NCI-H510A (cell line): ENCODE results near the gene SUGT1.
"Not testable (repeated sequence)": the region's sequence is repeated elsewhere in the genome, so short reads cannot be mapped to it uniquely, and the experiment has no call there.

Experiments used
- DNase-seq: peaks from one replicate; lab custom pipeline; 2025; lab: John Stamatoyannopoulos, UW

SUGT1 gene

GRCh38 chr13:52652196-52652979 lies at the start of gene SUGT1:
SUGT1 (plus strand) TSS chr13:52652836; CDS start chr13:52652921, 85 bp downstream.
- peak; percentile 79 for DNase-seq

- DNase-seq, result not testable (repeated sequence)
These were observed 49.3 kb upstream of the SUGT1 start for GRCh38 chr13:52603316-52603715.

GRCh38 chr13:52606126-52606525 lies 46.5 kb upstream of the SUGT1 start:
- not testable (repeated sequence) for DNase-seq

- DNase-seq, result not testable (repeated sequence)
These were observed 45.8 kb upstream of the SUGT1 start for GRCh38 chr13:52606795-52607194.

GRCh38 chr13:52608184-52608583 lies 44.5 kb upstream of the SUGT1 start:
- DNase-seq, result not testable (repeated sequence)

GRCh38 chr13:52609013-52609606 lies 43.5 kb upstream of the SUGT1 start:
- DNase-seq, result not testable (repeated sequence)

- DNase-seq, result not testable (repeated sequence)
These were observed 42.5 kb upstream of the SUGT1 start for GRCh38 chr13:52610158-52610557.

GRCh38 chr13:52615134-52615801 lies 37.4 kb upstream of the SUGT1 start:
- DNase-seq, result no peak

GRCh38 chr13:52615812-52616211 lies 36.8 kb upstream of the SUGT1 start:
- DNase-seq, result no peak

- peak; percentile 69 for DNase-seq
These were observed 35.3 kb upstream of the SUGT1 start for GRCh38 chr13:52617070-52618060.

GRCh38 chr13:52631083-52631690 lies 21.4 kb upstream of the SUGT1 start:
- not testable (repeated sequence) for DNase-seq

- no peak for DNase-seq
These were observed 13.8 kb upstream of the SUGT1 start for GRCh38 chr13:52638666-52639328.

GRCh38 chr13:52642131-52642530 lies 10.5 kb upstream of the SUGT1 start, which contains the start of gene HNRNPA1L2:
HNRNPA1L2 (plus strand) TSS chr13:52642431; CDS start chr13:52642493, 62 bp downstream.
- DNase-seq, result no peak

- DNase-seq, result no peak
These were observed 8.5 kb upstream of the SUGT1 start for GRCh38 chr13:52644108-52644507.

- no peak for DNase-seq
These were observed 5.7 kb upstream of the SUGT1 start for GRCh38 chr13:52646967-52647366.

- DNase-seq, result no peak
These were observed 1.9 kb upstream of the SUGT1 start for GRCh38 chr13:52650731-52651130.

- peak; percentile 43 for DNase-seq
These were observed 790 bp upstream of the SUGT1 start for GRCh38 chr13:52651897-52652195.

GRCh38 chr13:52652980-52653303 lies 306 bp downstream of the SUGT1 start:
- no peak for DNase-seq

- no peak for DNase-seq
These were observed 6.7 kb downstream of the SUGT1 start for GRCh38 chr13:52659340-52659739.

- DNase-seq, result no peak
These were observed 11.6 kb downstream of the SUGT1 start for GRCh38 chr13:52664272-52664671.

- DNase-seq, result no peak
These were observed 12.7 kb downstream of the SUGT1 start for GRCh38 chr13:52665325-52665724.
